Amniotic stem cell (primary cell): ENCODE data around the gene FARSB.
"Not testable (repeated sequence)": the region's sequence is repeated elsewhere in the genome, so short reads cannot be mapped to it uniquely, and the experiment has no call there.

Experiments used
- DNase-seq: peaks from one replicate; lab custom pipeline; 2025; lab: John Stamatoyannopoulos, UW

FARSB gene

GRCh38 chr2:222604749-222605515 lies 51.0 kb downstream of the FARSB start:
- DNase-seq: no peak

- DNase-seq: no peak
Measured at GRCh38 chr2:222603501-222603900, 52.4 kb downstream of the FARSB start.

DNA sequence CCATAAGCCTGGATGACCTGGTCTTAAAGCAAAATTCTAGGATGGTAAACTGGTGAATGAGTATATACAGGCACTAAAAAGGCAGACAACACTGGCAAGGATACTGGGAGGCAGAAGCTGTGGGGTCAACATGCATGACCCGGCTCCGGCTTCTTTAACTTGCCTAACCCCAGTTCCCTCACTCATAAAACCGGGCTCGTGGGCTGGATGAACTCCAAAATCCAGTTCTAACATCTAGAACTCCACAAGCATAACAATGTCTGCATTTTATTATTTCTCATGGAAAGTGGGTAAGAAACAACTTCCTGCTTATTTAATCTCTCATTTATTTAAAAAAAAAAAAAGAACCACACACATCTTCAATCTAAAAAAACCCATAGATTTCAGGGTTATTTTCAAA lies 57.3 kb downstream of the FARSB start:
- no peak for DNase-seq

- DNase-seq: no peak
Measured at GRCh38 chr2:222595581-222595980, 60.3 kb downstream of the FARSB start.

DNA sequence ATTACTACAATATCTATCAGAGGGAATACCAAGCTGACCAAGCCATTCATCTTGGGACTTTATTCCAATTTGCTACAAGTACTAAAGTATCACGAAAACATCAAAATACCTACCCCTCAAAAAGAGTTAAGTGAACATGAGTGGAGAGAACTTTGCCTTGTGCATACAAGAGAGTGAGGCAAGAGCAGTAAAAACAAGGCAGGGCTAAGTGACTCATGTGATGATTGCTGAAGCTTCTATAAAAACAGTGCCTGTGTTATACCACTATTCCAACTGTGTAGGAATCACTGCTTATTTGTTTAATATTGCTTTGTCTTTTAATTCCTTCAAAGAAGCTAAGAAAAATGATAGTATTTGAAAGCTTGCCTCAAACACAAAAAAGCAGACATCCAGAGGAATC lies 61.2 kb downstream of the FARSB start:
- no peak for DNase-seq

GRCh38 chr2:222592176-222592575 lies 63.7 kb downstream of the FARSB start:
- DNase-seq: no peak

DNA sequence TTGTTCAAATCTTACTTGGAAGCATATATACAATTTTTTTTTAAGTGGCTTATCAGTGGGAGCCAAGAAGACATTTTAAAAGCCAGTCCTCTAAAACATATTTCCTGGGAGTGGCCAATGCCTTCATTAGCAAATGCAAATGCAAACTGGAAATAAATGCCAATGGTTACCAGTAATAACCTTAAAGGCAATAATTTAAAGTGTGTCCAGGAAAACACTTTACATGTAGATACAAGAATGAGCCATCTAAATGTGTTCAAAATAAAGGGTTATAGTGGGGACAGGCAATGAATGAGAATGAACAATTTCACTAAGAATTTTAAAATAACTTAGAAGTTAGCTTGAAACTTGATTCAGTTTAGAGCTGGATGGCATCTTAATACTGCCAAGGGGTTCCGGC lies 64.2 kb downstream of the FARSB start:
- no peak for DNase-seq

- not testable (repeated sequence) for DNase-seq
Measured at GRCh38 chr2:222584589-222584988, 71.3 kb downstream of the FARSB start.

- no peak for DNase-seq
Measured at GRCh38 chr2:222582928-222583327, 73.0 kb downstream of the FARSB start.

- no peak for DNase-seq
Measured at GRCh38 chr2:222577341-222577740, 78.6 kb downstream of the FARSB start.

DNA sequence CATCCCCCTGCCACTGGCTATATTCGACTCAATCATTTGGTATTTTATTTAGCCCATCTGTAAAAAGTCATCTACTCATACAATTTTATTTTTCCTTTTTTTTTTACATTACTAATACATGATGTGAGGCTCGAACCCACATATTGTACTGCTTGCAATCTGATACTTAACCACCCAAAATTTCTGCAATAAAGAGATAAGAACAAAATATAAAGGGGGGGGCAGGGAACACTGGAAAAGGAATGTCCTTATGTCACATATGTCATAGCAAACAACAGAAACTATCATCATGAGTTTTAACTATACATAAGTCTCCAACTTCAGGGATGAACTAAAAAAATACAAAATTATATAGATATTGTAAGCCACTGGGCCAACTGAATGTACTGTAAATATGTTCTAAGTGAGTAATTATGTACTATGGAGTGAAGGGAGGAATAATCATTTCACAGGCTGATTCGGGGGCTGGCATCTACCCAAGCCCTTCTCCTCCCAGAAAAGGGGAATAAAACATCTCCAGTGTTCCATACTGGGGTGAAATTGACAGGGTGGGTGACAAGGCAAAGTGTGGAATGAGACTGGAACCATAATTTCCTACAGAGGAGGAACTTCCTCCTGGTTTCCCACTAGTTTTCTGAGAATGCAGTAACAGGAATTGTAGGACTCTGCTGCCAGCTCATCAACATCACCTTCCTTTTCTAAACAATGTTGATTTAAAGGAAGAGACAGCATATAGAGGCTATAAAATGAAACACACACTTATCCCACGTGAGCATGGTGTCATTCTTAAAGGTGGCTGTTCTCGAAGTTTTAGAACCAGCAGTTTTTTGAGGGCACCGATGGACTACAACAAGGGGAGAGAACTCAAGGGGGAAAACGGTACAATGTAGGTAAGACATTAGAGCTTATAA lies 79.5 kb downstream of the FARSB start:
- no peak for DNase-seq

- DNase-seq: no peak
Measured at GRCh38 chr2:222575618-222576017, 80.3 kb downstream of the FARSB start.

- DNase-seq: no peak
Measured at GRCh38 chr2:222572751-222573174, 83.1 kb downstream of the FARSB start.

DNA sequence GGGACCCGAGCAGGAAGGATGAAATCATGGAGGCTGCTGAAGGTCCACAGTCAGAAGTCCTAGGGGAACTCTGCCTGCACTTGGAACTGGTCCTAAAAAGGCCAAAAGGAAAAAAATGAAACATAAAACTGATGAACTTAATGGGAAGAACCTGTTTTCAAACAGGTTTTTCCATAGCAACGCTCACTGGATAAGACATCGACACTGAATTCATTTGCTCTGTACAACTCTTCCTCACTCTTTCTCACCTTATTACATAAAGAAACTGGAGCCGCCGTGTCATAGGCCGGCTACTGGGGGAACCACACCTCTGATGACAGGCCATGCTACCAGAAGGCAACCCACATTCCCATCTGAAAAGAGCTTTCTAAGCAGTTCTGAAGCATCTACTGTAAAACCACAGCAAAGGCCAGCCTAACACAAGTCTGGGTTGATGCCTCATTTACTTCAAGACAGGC lies 83.6 kb downstream of the FARSB start:
- no peak for DNase-seq

DNA sequence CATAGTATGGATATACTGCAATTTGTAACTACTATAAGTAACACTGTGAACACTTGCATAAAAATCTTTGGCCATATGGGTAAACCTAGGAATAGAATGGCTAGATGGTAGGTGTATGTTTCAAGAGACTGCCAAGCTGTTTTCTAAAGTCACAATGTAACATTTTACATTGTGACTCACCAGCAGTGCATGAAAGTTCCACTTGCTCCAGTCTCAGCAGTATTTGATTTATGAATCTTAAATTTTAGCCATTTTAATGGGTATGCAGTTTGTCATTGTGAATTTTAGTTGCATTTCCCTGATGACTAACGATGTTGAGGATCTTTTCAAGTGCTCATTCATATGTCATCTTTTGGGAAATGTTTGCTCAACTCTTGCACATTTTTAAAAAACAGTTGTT lies 86.1 kb downstream of the FARSB start:
- DNase-seq: no peak

GRCh38 chr2:222568865-222569264 lies 87.0 kb downstream of the FARSB start:
- no peak for DNase-seq

- no peak for DNase-seq
Measured at GRCh38 chr2:222566229-222566628, 89.7 kb downstream of the FARSB start.

DNA sequence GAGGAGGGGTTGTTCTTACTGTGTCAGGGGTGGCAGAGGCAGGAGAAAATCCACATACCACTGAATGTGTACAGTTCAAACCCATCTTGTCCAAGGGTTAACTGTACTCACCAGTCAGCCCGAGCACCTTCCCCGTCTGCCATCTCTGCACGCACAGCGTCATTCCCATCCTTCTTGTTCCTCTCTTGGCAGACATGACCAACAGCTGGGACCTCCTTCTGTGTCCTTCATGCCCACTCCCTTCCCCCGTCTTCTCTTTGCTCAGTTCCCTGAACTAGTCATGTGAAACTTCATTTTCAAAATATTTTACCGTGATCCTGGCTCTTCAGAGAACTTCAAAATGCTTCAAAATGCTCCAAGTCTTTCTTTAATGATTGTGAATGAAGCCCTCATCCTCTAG lies 92.0 kb downstream of the FARSB start:
- DNase-seq: no peak

GRCh38 chr2:222563106-222563718 lies 92.7 kb downstream of the FARSB start:
- no peak for DNase-seq

DNA sequence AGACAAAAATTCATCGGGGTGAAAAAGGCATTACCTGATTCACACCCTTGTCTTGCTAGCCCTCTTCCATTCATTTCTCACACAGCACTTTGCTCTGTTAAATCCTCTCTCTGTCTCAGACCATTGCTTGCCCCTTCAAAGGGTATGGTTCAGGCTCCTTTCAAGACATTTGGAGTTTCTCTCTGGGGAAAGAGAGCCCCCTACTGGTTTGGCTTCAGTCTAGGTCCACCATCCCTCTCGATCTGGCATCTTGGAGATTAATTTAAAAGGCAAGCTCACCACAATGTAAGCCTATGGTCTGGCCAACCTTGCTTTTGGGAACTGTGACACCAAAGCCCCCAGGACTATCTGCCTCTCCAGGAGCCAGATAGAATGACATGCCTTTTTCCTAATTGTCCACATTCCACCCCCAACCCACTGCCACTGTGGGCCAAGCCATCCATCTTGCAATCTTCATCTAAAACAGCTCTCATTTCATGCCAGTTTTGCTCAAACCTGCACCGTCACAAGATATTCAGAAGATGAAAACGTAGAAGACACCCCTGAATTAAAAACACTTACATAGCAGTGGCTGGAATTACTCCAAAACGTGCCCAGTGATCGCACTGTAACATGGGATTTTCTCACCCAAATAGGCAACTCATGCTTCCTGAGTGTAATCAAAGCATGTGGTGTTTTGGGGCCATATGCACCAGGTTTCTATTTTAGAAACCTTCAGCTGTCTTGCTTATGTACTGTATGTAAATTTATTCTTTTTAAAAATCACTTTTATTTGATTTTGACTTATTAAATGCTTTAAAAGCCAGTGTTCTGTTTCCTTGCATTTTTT lies 93.9 kb downstream of the FARSB start:
- no peak for DNase-seq

DNA sequence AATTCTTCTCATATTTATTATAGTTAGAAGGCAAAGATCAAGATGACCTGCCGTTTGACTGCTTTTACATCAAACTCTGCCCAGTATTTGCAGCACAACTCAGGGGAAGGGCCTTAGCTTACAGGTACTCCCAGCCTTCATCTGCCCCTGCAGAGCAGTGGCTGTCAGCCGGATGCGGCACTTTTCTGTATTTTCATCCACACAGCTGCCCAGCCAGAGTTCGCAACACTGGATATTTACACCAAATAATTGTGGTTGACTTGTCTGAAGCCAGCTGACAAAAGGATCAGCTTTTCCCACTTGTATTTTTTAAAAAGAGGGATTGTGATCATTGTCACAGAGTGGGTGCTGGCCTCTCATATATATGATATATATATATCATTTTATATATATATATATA lies 94.7 kb downstream of the FARSB start:
- no peak for DNase-seq

GRCh38 chr2:222554517-222554916 lies 101.4 kb downstream of the FARSB start:
- DNase-seq: no peak
